ENCODE results near the gene LSR.

LSR gene

GRCh38 chr19:35290381-35291127 lies 41.8 kb downstream of the LSR start:
- no peak for DNase-seq

GRCh38 chr19:35291259-35291658 lies 42.5 kb downstream of the LSR start:
- DNase-seq, result no peak

GRCh38 chr19:35291916-35292315 lies 43.1 kb downstream of the LSR start, which contains the start of gene MAG:
TSS of gene MAG (plus strand) at chr19:35292161. CDS start at chr19:35295409, 3,248 bp downstream.
- no peak for DNase-seq

GRCh38 chr19:35292421-35293362 lies 43.9 kb downstream of the LSR start:
- no peak for DNase-seq

GRCh38 chr19:35293363-35293739 lies 44.5 kb downstream of the LSR start:
- no peak for DNase-seq

GRCh38 chr19:35293808-35294207 lies 45.0 kb downstream of the LSR start:
- no peak for DNase-seq

GRCh38 chr19:35294328-35294727 lies 45.5 kb downstream of the LSR start:
- DNase-seq, result no peak

- no peak for DNase-seq
Measured at GRCh38 chr19:35294859-35295791, 46.3 kb downstream of the LSR start.

GRCh38 chr19:35295792-35296462 lies 47.1 kb downstream of the LSR start:
- no peak for DNase-seq

- DNase-seq, result no peak
Measured at GRCh38 chr19:35296644-35297514, 48.1 kb downstream of the LSR start.

- no peak for DNase-seq
Measured at GRCh38 chr19:35297515-35297848, 48.7 kb downstream of the LSR start.

- no peak for DNase-seq
Measured at GRCh38 chr19:35297922-35298321, 49.1 kb downstream of the LSR start.

GRCh38 chr19:35298561-35298972 lies 49.8 kb downstream of the LSR start:
- DNase-seq, result no peak

- no peak for DNase-seq
Measured at GRCh38 chr19:35299523-35300338, 50.9 kb downstream of the LSR start.

GRCh38 chr19:35300339-35300649 lies 51.5 kb downstream of the LSR start:
- DNase-seq, result no peak

GRCh38 chr19:35301961-35302360 lies 53.2 kb downstream of the LSR start:
- no peak for DNase-seq

GRCh38 chr19:35302446-35302845 lies 53.6 kb downstream of the LSR start:
- no peak for DNase-seq

- DNase-seq, result no peak
Measured at GRCh38 chr19:35303357-35303915, 54.6 kb downstream of the LSR start.

- no peak for DNase-seq
Measured at GRCh38 chr19:35304036-35304435, 55.2 kb downstream of the LSR start.

GRCh38 chr19:35305181-35305580 lies 56.4 kb downstream of the LSR start:
- DNase-seq, result no peak

Data from NCI-H1092 treated with DMSO at 0.1 percent for 48 hours (cell line).